Measurements from ENCODE around the gene GALNTL6.
"Not testable (repeated sequence)": the region's sequence is repeated elsewhere in the genome, so short reads cannot be mapped to it uniquely, and the experiment has no call there.

The GALNTL6 gene

GRCh38 chr4:172410363-172410762 is 597.2 kb downstream of the GALNTL6 start:
- DNase-seq = no peak

DNA sequence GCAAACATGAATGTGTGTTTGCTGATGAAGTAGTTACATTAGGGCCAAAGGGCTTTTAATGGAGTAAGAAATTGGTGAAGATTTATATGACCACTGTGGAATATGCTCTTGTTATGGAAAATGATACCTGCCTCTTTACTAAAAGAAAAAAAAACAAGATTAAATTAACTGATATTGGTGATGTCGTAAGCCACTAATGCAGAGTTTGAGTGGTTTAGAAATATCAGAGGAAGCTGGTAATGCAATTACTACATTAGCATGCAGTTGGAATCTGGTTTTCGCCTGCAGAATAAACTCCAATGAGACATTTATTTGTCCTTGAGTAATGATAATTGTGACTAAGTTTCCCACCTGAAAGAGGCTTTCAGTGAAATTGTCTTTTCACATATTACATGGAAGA is 597.9 kb downstream of the GALNTL6 start:
- DNase-seq = no peak

DNA sequence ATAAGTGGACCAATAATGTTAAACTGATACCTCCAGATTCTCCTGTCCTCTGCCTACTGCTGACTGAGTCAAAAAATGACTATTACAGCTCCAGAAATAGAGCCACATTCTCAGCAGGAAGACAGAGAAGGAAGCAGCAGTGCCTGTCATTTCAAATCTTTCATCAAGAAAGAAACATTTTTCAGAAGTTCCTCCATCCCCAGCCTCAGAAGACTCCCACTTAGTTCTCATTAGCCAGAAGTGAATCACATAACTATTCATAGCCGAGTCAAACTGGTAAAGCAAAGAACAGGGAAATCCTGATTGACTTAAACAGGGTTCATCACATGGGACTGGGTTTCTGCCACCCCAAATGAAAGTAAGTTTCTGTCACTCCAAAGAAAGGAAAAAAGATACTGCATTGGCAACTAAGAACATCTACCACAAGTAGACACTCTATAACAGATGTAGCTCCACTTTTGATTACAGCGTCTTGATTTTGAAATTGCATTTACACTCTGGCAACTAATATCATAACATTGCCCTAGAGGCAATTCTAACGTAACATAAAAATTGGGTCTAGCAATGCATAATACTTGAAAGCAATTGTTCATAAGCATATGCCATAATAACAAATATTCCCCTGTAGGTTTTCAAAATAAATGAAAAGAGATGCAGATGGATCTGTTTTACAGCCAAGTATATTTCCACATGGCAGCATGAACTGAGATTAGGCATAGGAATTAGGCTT is 599.8 kb downstream of the GALNTL6 start:
- DNase-seq = no peak

- DNase-seq = not testable (repeated sequence)
Observed at GRCh38 chr4:172428979-172429378, 615.8 kb downstream of the GALNTL6 start.

DNA sequence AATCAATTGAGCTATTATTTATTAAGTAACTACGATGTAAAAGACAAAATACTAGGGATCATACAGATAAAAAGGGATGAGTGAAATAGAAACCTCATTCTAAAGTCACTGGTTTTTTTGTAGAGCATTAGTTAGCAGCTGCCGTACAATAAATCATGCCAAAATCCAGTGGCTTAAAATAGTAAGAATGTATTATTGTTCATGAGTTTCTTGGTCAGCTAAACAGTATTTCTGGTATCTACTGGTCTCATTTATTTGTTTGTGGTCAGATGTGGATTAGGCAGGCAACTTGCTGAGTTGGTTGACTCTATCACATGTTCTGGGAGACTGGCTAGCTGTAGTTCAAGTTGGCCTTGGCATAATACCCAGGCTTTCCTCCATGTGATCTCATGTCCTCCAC is 667.3 kb downstream of the GALNTL6 start:
- DNase-seq = no peak

GRCh38 chr4:172481802-172482508 is 668.8 kb downstream of the GALNTL6 start:
- DNase-seq = no peak

DNA sequence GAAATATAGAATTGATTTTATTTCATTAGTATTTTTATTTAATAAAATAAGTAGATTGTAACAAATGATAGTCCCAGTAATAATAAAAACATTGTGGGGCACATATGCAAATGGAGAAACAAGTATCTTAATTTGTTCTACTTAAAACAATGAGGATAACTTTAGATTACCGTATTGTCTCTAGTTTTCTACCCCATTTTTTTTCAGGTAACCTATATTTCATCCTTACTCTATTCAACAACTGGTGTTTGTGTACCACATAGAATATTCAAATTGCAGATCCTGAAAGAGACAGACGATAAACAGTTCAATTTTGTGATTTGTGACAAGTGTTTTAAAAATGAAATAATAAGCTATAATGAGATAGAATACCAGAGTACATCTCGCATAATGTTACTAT is 671.8 kb downstream of the GALNTL6 start:
- no peak for DNase-seq

GRCh38 chr4:172486531-172486930 is 673.3 kb downstream of the GALNTL6 start:
- DNase-seq = no peak

- no peak for DNase-seq
Observed at GRCh38 chr4:172489861-172490260, 676.7 kb downstream of the GALNTL6 start.

GRCh38 chr4:172495769-172496168 is 682.6 kb downstream of the GALNTL6 start:
- DNase-seq = no peak

DNA sequence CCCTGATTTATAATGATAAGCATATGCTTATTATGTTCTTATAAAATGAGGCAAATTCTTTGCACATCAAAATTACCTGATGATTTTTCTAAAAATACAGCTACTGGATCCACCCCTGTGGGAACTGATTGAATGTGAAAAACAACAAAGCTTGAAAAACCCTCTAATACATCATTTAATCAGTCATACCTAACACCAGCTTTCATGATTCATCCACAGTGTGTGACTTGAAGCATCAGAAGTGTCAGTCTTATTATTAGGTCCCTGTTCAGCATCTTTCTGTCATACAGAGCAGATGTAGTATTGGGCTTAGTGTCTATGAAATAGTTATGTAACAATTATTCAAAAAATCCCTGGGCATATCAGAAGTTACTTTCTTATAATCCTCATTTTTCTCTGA is 684.1 kb downstream of the GALNTL6 start:
- DNase-seq = no peak

- DNase-seq = no peak
Observed at GRCh38 chr4:172514011-172514410, 700.8 kb downstream of the GALNTL6 start.

- no peak for DNase-seq
Observed at GRCh38 chr4:172514801-172515200, 701.6 kb downstream of the GALNTL6 start.

DNA sequence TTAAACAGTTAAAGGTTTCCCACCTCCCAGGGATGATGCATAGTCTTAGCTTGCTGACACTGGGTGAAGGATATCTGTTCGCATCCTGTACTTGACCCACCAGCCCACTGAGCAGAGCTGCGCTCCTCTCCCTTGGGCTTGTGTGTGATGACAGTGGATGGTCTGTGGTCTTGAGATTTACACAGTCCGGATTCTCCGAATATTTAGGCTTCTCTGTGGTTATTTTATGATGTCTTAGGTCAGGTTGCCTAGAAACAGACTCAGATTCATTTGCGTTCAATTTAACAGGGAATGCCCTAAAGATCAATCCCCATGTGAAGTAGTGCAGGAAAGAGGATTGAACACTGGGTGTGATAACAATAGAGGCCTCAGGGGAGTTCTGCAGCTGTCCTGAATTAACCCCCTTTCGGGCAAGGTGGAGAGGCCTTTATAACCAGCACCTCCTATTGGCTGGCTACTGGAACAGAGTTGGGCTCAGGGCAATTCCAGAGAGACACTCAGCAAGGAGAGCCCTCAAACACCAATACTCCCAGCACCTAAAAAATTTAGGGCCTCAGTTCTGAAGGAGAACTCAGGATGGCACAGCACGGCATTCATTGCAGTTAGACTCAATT is 702.2 kb downstream of the GALNTL6 start:
- DNase-seq = no peak

DNA sequence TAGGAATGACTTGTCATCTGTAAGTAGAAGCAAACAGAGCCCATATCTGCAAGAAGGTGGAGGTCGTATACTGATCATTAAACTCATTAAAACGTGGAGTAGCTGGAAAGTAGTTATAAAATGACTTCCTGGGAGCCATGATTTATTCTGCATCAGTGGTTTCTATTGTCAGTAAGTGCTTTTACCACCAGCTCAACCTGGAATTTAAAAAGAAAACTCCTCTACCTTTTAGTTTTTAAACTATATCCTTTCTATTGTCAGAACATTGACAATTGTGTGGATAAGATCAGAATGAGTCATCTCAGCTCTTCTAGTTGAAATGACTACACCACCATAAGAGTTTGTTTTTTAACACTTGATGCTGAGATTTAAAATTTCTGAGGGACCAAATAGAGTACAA is 704.2 kb downstream of the GALNTL6 start:
- no peak for DNase-seq

DNA sequence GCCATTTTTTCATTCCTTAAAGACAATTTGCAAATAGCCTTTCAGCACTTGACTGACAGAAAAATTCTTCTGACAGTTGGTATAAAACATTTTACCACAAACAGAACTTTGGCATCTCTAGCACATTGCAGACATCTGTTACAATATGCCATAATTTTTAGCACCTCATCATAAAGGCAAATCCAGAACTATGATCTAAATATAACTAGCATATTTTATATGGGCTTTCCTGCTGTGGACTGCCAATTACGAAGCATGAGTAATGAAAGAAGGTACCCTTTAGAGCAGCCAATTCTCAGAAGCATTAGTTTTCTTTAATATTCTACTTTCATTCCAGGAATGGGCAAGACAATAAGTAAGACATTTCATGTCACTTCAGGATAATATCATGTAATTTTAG is 708.0 kb downstream of the GALNTL6 start:
- no peak for DNase-seq

DNA sequence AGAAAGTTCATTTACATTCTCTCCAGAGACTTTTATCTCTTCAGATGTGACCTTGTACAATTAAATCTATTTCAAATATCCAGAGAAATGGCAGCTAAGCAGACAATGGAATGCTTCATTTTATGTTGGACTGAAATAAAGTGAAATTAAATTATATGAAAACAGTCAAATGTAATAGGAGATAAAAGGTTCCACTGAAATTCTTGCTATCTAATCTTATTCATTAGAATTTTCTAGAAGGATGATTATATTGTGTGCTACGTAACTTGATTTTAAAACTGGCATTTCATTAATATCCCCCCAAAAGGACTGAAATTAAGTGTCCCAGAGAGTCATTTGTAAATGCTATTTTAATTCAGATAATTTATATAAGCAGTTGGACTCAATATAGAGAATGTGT is 708.5 kb downstream of the GALNTL6 start:
- DNase-seq = no peak

GRCh38 chr4:172543249-172543648 is 730.0 kb downstream of the GALNTL6 start:
- no peak for DNase-seq

DNA sequence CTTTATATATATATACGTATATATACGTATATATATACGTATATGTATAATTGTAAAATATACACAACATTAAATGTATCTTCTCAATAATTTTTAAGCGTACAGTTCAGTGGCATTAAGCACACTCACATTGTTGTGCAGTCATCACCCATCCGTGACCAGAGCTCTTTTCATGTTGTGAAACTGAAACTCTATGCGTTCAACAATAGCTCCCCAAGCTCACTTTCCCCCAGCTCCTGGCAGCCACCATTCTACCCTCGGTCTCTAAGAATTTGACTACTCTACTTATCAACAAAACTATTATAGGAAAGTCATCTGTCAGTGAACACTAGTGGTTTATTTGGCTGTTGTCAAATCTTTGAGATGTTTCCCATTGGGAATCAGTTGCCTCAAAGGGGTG is 733.6 kb downstream of the GALNTL6 start:
- no peak for DNase-seq

GRCh38 chr4:172547724-172548123 is 734.5 kb downstream of the GALNTL6 start:
- DNase-seq = no peak

DNA sequence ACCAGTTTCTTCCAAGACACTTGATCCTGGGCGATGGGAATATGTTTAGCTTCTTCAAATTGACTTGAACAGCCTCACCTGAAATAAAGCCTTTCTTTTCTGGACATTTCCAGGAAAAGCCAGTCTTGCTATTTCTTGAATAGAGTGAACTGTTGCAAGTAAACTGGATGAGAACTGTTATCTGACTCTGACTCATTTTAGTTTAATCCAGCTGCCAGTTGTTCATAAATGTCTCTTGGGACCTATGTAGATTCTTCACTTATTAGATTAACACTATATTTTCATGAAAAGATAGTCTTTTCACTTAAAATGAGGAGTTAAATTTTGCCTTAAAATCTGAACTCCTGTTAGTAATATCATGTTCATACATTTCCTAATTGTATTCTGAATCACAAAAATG is 740.0 kb downstream of the GALNTL6 start:
- DNase-seq = no peak

DNA sequence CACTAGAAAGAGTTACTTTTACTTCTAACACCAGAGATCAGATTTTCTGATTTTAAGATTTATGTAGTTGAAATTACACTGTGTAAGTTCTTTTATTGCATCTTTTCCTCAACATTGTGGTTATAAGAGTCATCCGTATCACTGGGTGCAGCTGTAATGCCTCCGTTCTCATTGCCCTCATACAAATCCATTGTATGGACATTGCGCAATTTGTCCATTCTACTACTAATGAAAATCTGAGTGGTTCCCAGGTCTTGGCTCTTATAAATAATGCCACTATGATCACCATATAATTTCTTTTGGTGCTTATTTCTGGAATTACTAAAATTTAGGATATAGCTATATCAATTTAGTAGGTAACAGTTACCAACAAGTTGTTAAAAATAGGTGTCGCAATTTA is 741.4 kb downstream of the GALNTL6 start:
- DNase-seq = no peak

DNA sequence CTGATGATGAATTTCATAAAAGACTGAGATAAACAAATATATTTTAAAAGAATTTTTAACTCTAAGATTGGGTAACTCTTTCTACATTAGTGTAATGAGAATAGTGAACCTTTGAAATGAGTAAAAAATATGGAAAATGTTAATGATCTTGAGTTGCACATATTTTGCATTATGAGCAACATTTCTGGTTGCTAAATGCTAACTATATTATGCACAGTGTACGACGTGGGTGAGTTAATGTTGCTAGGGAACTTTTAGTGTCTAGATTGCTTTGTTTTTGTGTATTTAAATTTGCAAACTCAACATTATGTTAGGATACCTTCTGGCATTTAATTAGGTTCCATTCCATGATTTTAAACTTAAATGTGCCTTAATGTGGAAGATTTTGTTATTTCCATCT is 742.5 kb downstream of the GALNTL6 start:
- no peak for DNase-seq

DNA sequence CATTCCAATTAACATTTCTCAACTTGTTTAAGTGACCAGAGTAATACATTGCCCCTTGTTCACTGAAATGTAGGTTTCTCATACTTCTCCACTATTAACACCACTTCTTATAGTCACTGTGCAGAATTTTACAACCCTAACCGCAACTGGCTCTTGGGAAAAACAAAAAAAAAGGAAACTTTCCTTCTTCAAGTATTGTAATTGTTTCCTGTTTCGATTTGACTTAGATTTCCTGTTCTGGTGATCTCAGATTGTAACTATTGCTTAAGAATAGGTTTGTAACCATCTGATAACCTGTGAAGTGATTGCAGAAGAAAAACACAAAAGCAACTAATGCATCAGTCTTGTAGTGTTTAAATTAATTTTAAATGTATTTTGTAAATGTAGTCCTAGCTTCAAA is 760.7 kb downstream of the GALNTL6 start:
- DNase-seq = peak; percentile 63 to 93
